H9 (cell line): ENCODE results near the gene ARHGAP10. TPM values are rescaled to one million over a fixed set of nuclear protein-coding genes. Genes with fewer than 3 reads are reported as not detected.

Source experiments
- DNase-seq: peaks from one replicate; pipeline ENCODE4 v3.0.0-alpha.2; 2017
- H2AFZ ChIP-seq: one replicate; pipeline ENCODE4 v1.6.1; 2013; ENCODE audit warnings: mild to moderate bottlenecking, low read length, control low read depth, moderate library complexity
- H2AK5ac ChIP-seq: 2 replicates; pipeline ENCODE4 v1.6.1; 2013; ENCODE audit warnings: low read length, control low read depth, mixed read lengths; ENCODE audit not compliant: insufficient read length
- H2BK120ac ChIP-seq: one replicate; pipeline ENCODE4 v1.6.1; 2013; ENCODE audit warnings: low read depth, mild to moderate bottlenecking, low read length, control low read depth, inconsistent platforms; ENCODE audit not compliant: poor library complexity, severe bottlenecking
- H2BK12ac ChIP-seq: 2 replicates; pipeline ENCODE4 v1.6.1; 2013; ENCODE audit warnings: low read length, control low read depth, mixed read lengths, low read depth; ENCODE audit not compliant: insufficient read length
- H2BK15ac ChIP-seq: 2 replicates; pipeline ENCODE4 v1.6.1; 2013; ENCODE audit warnings: low read depth, low read length, control low read depth
- H2BK20ac ChIP-seq: one replicate; pipeline ENCODE4 v1.6.1; 2013; ENCODE audit warnings: low read depth, mild to moderate bottlenecking, low read length, control low read depth, inconsistent platforms; ENCODE audit not compliant: poor library complexity, severe bottlenecking
- H2BK5ac ChIP-seq: 2 replicates; pipeline ENCODE4 v1.6.1; 2013; ENCODE audit warnings: low read length, control low read depth, mixed read lengths; ENCODE audit not compliant: insufficient read length
- H3K14ac ChIP-seq: 2 replicates; pipeline ENCODE4 v1.6.1; 2013; ENCODE audit warnings: low read length, control low read depth; ENCODE audit not compliant: insufficient read depth
- H3K18ac ChIP-seq: 2 replicates; pipeline ENCODE4 v1.6.1; 2013; ENCODE audit warnings: low read depth, mild to moderate bottlenecking, mixed read lengths, low read length, control low read depth; ENCODE audit not compliant: insufficient read length
- H3K23ac ChIP-seq: 2 replicates; pipeline ENCODE4 v1.6.1; 2013; ENCODE audit warnings: low read length, control low read depth, mixed read lengths, low read depth; ENCODE audit not compliant: insufficient read length
- H3K23me2 ChIP-seq: 2 replicates; pipeline ENCODE4 v1.6.1; 2013; ENCODE audit warnings: low read depth, mild to moderate bottlenecking, mixed read lengths, low read length, control low read depth; ENCODE audit not compliant: insufficient read length, poor library complexity, severe bottlenecking
- H3K27ac ChIP-seq: 2 replicates; pipeline ENCODE4 v1.5.1; 2013; ENCODE audit warnings: low read length, control low read depth, mixed read lengths, low read depth; ENCODE audit not compliant: insufficient read length
- H3K27me3 ChIP-seq: 2 replicates; pipeline ENCODE4 v1.6.1; 2013; ENCODE audit warnings: low read length, control low read depth, inconsistent platforms; ENCODE audit not compliant: insufficient read depth
- H3K4ac ChIP-seq: 2 replicates; pipeline ENCODE4 v1.6.1; 2013; ENCODE audit warnings: low read depth, mild to moderate bottlenecking, control low read depth, inconsistent platforms, low read length, moderate library complexity
- H3K4me1 ChIP-seq: 2 replicates; pipeline ENCODE4 v1.6.1; 2013; ENCODE audit warnings: low read length, control low read depth, inconsistent platforms; ENCODE audit not compliant: insufficient read depth
- H3K4me2 ChIP-seq: 2 replicates; pipeline ENCODE4 v1.6.1; 2013; ENCODE audit warnings: low read length, control low read depth, mixed read lengths; ENCODE audit not compliant: insufficient read length, insufficient read depth
- H3K56ac ChIP-seq: 2 replicates; pipeline ENCODE4 v1.6.1; 2013; ENCODE audit warnings: low read depth, mild to moderate bottlenecking, mixed read lengths, low read length, control low read depth; ENCODE audit not compliant: insufficient read length
- H3K79me1 ChIP-seq: 2 replicates; pipeline ENCODE4 v1.6.1; 2013; ENCODE audit warnings: low read depth, mild to moderate bottlenecking, moderate library complexity, low read length, control low read depth, inconsistent platforms; ENCODE audit not compliant: insufficient read depth, poor library complexity, severe bottlenecking
- H3K79me2 ChIP-seq: 2 replicates; pipeline ENCODE4 v1.6.1; 2013; ENCODE audit warnings: low read length, control low read depth, inconsistent platforms; ENCODE audit not compliant: insufficient read depth
- H3K9ac ChIP-seq: 2 replicates; pipeline ENCODE4 v1.6.1; 2013; ENCODE audit warnings: low read length, control low read depth, mixed read lengths; ENCODE audit not compliant: insufficient read length; ENCODE audit errors: extremely low read depth
- H3K9me3 ChIP-seq: one replicate; pipeline ENCODE4 v1.6.1; 2013; ENCODE audit warnings: low read depth, low read length, inconsistent platforms; ENCODE audit not compliant: control insufficient read depth
- H3T11ph ChIP-seq: one replicate; pipeline ENCODE4 v1.6.1; 2013; ENCODE audit warnings: mild to moderate bottlenecking, low read length, control low read depth, inconsistent platforms
- H4K20me1 ChIP-seq: one replicate; pipeline ENCODE4 v1.6.1; 2013; ENCODE audit not compliant: control insufficient read depth, insufficient read length, insufficient read depth
- H4K5ac ChIP-seq: 2 replicates; pipeline ENCODE4 v1.6.1; 2013; ENCODE audit warnings: low read depth, mild to moderate bottlenecking, mixed read lengths, low read length, control low read depth; ENCODE audit not compliant: insufficient read length
- H4K8ac ChIP-seq: replicated peaks from 2 replicates; pipeline ENCODE4 v1.6.1; 2013; ENCODE audit warnings: low read length, control low read depth, mixed read lengths, low read depth; ENCODE audit not compliant: insufficient read length
- H4K91ac ChIP-seq: 2 replicates; pipeline ENCODE4 v1.6.1; 2013; ENCODE audit warnings: low read depth, mild to moderate bottlenecking, moderate library complexity, mixed read lengths, low read length, control low read depth; ENCODE audit not compliant: insufficient read length
- H3K27ac Mint-ChIP-seq, 3 experiments: 2 replicates in 2 of 3; 3 replicates in 1 of 3; pipeline ENCODE4 v1.8.0; 2020 to 2021; ENCODE audit warnings: mixed read lengths in 3 of 3, mild to moderate bottlenecking in 1 of 3, moderate library complexity in 1 of 3
- H3K27me3 Mint-ChIP-seq: 2 replicates; pipeline ENCODE4 v1.8.0; 2021; ENCODE audit warnings: low read depth, mild to moderate bottlenecking, moderate library complexity, mixed read lengths
- H3K36me3 Mint-ChIP-seq, 3 experiments: 2 replicates in 2 of 3; 3 replicates in 1 of 3; pipeline ENCODE4 v1.8.0; 2020 to 2021; ENCODE audit warnings: low read depth in 3 of 3, mixed read lengths in 3 of 3; ENCODE audit not compliant: insufficient read depth in 1 of 3
- H3K4me1 Mint-ChIP-seq, 2 experiments: 2 replicates each; pipeline ENCODE4 v1.8.0; 2020; ENCODE audit warnings: mixed read lengths in 2 of 2
- H3K4me3 Mint-ChIP-seq, 2 experiments: 2 replicates in 1 of 2; 3 replicates in 1 of 2; pipeline ENCODE4 v1.8.0; 2020 to 2021; ENCODE audit warnings: mild to moderate bottlenecking in 2 of 2, mixed read lengths in 2 of 2, moderate library complexity in 1 of 2
- H3K9me3 Mint-ChIP-seq, 2 experiments: 2 replicates in 1 of 2; 3 replicates in 1 of 2; pipeline ENCODE4 v1.8.0; 2020; ENCODE audit warnings: mild to moderate bottlenecking in 2 of 2, mixed read lengths in 2 of 2, moderate library complexity in 1 of 2
- CTCF ChIP-seq: fragments of 200-600 bp; sonication (generic); conservative IDR thresholded peaks from 3 replicates; pipeline ENCODE4 v1.8.0; 2021; ENCODE audit warnings: antibody characterized with exemption, mild to moderate bottlenecking
- WGBS: extraction: QIAGEN DNeasy Blood & Tissue Kit; methylation state at CpG from one replicate; pipeline ENCODE4 v1.1.7; 2013; ENCODE audit warnings: missing lambda C conversion rate, low lambda C conversion rate, mixed read lengths; ENCODE audit not compliant: insufficient read length; ENCODE audit errors: extremely low coverage; 5-methylcytosine and 5-hydroxymethylcytosine counted together
- total RNA-seq: library from RNA; stranded (reverse); gene quantifications from 2 replicates; pipeline ENCODE4 v1.2.1, GENCODE V29; 2021

ARHGAP10 gene
- total RNA-seq, 1 experiment from 2014 or later: 7.8 TPM

- H3K79me1 ChIP-seq: no peaks in the 10 kb centered on the region
- no peak overlapping the region for H3K9ac ChIP-seq
- H2AK5ac ChIP-seq: no peak overlapping the region
- no peaks in the 10 kb centered on the region for H3K79me2 ChIP-seq
- H3K23me2 ChIP-seq: no peaks in the 10 kb centered on the region
- H3K14ac ChIP-seq: no peak overlapping the region
- Mint-ChIP-seq H3K4me1 (peaks cover 10 to 11% of the 10 kb centered on the region in 2 experiments), H3K27ac (peak overlapping the region; percentile 34 to 76 (median 60); a peak in 3 of 7 replicates), H3K27me3 (no peaks in the 10 kb centered on the region), H3K9me3 (no peaks in the 10 kb centered on the region), H3K4me3 (no peak overlapping the region), H3K36me3 (no peaks in the 10 kb centered on the region)
- H2AFZ ChIP-seq: no peak overlapping the region
- H3K23ac ChIP-seq: no peak overlapping the region
- no peak overlapping the region for H3K4ac ChIP-seq
- no CpG with 5 or more reads among the region's 2 CpGs for WGBS
- no peak for TF ChIP-seq CTCF
- no peak overlapping the region for H4K5ac ChIP-seq
- H2BK12ac ChIP-seq: no peak overlapping the region
- no peak overlapping the region for H2BK20ac ChIP-seq
- no peaks in the 10 kb centered on the region for H3K27me3 ChIP-seq
- H3K9me3 ChIP-seq: no peaks in the 10 kb centered on the region
- H3K4me1 ChIP-seq: peaks cover 4% of the 10 kb centered on the region; the same call in 1 of the 2 replicates
- no peak overlapping the region for H2BK120ac ChIP-seq
- H4K8ac ChIP-seq: no peak overlapping the region
- H2BK5ac ChIP-seq: no peak overlapping the region
- no peak overlapping the region for H3T11ph ChIP-seq
- no peak overlapping the region for H4K91ac ChIP-seq
- no peaks in the 10 kb centered on the region for H4K20me1 ChIP-seq
- H3K27ac ChIP-seq: no peak overlapping the region
- no peak overlapping the region for H3K56ac ChIP-seq
- no peak overlapping the region for H3K18ac ChIP-seq
- H3K4me2 ChIP-seq: no peak overlapping the region
- no peak for DNase-seq
- H2BK15ac ChIP-seq: no peak overlapping the region
Measured at GRCh38 chr4:148015058-148015457, 283.2 kb downstream of the ARHGAP10 start.
